ENCODE measurements around the gene CD300LF.

Gene CD300LF

DNA sequence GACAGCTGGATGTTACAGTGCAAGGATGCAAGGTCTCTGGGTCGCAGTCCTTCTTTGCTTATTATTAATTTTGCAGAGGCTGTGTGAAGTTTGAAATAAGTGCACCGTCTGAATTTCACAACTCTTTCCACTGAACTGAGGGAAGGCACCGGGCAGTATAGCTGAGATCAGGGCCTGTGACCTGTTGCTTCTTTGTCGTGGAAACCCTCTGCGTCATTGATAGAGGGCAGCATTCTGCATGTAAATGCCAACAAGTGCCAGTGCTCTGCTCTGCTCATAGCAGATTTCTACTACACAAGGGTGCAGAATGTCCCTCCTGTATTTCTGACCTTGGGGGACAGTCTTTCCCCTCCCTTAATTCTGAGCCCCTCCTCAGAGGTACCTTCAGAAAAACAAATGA is 26.0 kb downstream of the CD300LF start:
- DNase-seq (ENCODE audit: low spot score) = no peak

- no peak for DNase-seq (ENCODE audit: low spot score)
These were observed 30.1 kb downstream of the CD300LF start for GRCh38 chr17:74682471-74683190.

DNA sequence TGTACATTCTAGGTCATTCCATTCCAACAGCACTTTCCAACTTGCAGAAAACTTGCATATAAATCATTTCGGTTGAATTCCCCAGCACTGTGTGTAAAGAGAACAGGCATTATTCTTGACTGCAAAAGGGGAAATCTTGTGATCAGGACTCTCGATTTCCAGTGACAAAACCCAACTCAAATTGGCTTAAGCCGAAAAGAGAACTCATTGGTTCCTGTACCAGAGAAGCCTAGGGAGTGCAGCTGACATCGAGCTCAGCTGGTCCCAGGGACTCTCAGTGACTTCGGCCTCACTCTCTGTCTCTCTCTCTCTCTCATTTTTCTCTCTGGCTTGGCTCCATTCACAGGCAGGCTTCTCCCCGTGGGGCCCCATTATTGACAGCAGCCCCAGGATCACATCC is 30.7 kb downstream of the CD300LF start:
- DNase-seq (ENCODE audit: low spot score) = no peak

DNA sequence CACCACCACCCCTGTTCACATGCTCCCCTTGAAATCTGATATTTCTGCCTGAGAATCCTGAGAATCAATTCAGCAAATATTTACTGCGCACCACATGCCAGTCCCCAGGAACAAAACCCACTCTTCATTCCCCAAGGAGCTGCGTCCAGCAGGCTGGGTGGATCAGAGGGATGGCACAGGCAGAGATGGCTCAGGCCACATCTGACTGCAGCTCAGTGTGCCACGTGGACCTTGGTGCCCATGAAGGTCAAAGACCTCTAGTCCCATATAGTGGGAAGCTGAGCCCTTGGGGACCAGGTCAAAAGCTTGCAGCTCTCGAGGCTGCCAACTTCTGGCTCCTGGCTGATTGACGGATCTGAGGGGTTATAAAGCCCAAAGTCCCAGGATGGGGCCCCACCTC is 31.8 kb downstream of the CD300LF start:
- no peak for DNase-seq (ENCODE audit: low spot score)

DNA sequence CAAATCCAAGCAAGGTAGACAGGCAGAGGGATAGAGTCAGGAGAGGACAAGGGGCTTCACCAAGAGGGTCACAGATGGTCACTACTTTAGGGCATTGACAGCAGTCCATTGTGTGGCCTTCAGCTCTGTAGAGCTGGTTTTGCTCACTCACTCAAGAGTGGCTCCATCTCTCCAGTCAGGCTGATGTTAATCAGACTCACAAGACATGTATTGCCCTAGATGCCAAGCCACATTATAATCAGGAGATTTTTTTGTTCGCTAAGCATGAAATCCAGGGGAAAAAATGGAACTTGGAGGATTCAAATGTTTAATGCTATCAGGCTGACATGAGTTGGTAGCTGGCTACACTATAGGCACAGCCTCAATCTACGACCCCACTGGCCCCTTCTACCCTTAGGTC is 32.5 kb downstream of the CD300LF start:
- DNase-seq (ENCODE audit: low spot score) = no peak

DNA sequence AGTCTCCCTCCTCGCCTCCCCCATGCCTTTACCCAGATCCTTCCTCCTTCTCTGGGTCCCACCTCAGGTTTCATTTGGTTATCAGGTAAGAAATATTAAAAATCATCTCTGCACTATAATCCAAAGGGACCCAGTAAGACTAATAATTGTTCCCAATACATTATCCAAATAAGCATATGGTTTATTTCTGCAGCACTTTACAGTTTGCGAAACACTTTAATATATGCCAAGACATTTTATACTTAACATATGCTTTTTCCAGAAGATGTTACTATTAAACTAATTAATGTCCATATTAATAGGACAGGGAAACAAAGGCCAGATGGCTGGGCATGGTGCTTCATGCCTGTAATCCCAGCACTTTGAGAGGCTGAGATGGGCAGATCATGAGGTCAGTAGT is 33.3 kb downstream of the CD300LF start:
- DNase-seq (ENCODE audit: low spot score) = no peak

DNA sequence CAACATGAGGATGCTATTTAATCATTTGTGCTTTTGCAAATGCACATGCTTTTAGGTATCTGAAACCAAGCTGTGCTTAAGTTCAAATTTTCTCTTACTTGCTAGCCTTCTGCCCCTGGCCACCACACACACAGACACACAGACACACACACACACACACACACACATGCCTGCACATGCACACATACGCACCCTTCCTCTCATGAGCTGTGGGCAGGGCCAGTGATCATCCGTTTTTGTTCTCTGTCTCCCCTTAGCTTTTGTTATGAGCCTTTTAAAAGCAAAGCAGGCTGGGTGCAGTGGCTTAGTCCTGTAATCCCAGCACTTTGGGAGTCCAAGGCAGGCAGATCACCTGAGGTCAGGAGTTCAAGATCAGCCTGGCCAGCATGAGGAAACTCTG is 34.2 kb downstream of the CD300LF start:
- no peak for DNase-seq (ENCODE audit: low spot score)

GRCh38 chr17:74677558-74678466 is 34.9 kb downstream of the CD300LF start:
- peak; percentile 27 for DNase-seq (ENCODE audit: low spot score)

DNA sequence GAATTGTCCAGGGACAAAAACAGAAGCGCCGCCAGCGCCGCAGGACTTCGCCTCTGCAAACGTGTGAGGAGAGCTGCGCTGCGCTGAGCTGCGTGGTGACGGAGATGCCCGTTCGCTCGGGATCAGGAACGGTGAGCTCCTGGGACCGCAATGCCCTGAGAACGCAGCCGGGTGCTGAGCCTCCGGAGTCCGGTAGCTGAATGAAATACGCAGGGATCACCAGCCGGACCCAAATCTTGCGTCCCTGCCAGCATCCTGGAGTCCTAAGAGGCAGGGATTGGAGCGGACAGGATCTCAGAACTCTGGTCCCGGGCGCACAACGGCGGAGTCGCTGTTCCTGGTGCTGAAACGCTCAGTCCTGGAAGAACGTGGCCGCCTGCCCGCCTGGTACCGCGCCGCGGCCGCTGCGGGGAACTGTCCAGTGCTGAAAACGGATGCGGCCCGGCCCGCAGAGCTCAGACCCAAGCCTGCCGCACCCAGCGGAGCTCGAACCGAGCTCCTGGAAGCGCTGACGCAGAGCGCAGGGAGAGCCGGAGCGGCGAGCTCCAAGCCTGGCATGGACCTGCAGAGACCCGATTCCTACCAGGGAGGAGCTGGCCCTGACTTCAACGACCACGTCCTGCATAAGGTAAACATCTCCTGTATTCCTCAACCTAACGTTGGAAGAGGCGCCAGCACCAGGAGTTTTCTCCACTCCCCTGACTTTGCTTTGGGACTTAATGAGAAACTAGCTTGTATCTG is 41.5 kb downstream of the CD300LF start:
- peak; percentile 72 for DNase-seq (ENCODE audit: low spot score)

GRCh38 chr17:74670329-74670728 is 42.4 kb downstream of the CD300LF start:
- DNase-seq (ENCODE audit: low spot score) = no peak

DNA sequence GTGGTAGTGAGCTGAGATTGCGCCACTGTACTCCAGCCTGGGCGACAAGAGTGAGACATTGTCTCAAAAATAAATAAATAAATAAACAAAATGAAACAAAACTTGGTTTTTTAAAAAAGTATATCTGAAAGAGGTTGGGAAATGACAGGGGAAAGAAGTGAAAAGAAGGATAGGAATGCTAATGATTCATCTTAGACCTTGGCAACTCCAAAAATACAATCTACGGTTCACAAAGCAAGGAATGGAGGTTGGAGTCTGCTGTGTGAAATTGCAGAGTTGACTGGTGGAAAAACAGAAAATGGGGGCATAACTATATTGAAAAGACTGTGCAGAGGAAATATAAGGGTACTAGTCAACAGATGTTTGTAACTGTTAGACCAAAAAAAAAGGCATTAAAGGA is 49.2 kb downstream of the CD300LF start:
- DNase-seq (ENCODE audit: low spot score) = no peak

- DNase-seq (ENCODE audit: low spot score) = no peak
These were observed 52.8 kb downstream of the CD300LF start for GRCh38 chr17:74659889-74660288.

DNA sequence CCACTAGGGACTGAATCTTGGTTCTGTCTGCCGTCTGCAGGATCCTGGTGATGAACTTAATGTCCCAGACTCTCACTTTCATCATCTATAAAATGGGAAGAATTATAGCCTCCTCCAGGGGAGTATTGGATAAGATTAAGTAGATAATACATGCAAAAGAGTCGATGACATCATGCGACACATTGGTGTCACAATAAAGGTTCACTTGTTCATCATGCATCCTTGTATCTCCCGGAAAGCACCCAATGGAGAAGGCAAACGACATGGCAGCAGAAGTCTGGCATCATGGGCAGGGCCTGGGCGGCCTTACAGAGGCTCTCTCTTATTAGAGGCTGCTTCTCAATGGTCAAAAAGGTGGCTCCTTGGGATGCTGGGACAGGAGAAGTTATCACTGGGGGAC is 54.1 kb downstream of the CD300LF start:
- no peak for DNase-seq (ENCODE audit: low spot score)

GRCh38 chr17:74654742-74655141 is 58.0 kb downstream of the CD300LF start:
- DNase-seq (ENCODE audit: low spot score) = no peak

GRCh38 chr17:74652020-74652419 is 60.7 kb downstream of the CD300LF start:
- no peak for DNase-seq (ENCODE audit: low spot score)

DNA sequence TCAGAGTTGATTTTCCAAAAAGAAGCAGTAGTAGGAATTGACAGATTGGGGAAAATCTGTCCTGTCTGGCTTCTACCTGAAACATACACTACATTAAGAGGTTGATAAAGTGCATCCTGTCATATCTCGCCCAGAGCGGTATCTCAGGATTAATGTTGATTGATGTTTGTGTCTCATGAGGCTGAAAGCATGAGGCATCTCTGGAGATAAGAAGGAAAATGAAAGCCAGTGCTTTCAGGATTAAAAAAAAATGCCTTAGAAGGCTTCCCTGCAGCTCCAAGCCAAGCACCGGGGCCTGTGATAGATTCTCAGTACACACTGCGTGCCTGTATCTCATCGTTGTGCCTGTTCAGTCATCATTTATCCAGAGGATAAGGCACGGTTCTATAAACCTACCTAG is 62.8 kb downstream of the CD300LF start:
- no peak for DNase-seq (ENCODE audit: low spot score)

DNA sequence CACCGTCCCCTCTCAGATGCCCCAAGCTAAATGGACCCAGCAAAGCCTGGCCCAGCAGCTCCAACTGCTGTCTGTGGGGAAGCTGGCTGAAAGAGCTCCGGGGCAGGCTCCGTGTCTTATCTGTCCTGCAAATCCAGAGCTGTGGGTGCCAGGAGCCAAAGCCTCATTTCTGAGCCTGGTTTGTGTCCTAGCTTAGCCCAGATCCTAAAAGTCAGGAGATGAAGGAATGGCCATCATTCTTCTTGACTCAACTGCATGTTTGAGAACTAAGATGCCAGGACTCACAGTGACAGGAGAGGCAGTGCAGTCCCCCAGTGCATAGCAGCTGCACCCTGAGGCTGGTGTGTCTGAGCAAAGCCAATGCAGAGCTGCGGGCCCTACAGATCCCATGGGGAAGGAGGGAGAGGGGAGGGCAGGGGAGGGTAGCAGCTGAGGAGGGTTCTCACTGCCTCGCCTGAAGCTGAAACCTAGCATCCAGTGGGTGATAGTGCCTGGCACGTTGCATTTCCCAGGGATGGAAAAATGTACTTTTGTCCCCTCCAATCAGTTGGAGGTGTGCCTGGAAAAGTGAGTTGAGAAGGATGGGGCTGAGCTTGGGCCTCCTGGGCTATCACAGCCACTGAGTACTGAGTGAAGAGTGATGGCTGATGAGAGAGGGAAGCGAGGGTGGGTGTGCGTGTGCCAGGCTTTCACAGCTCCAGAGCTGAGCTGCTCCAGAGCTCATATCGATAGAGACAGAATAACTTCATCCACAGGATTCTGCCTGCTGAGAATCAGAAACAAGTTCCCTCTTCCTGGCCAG is 64.7 kb downstream of the CD300LF start:
- no peak for DNase-seq (ENCODE audit: low spot score)

GRCh38 chr17:74646231-74646630 is 66.5 kb downstream of the CD300LF start:
- DNase-seq (ENCODE audit: low spot score) = peak; percentile 12

- no peak for DNase-seq (ENCODE audit: low spot score)
These were observed 67.7 kb downstream of the CD300LF start for GRCh38 chr17:74645010-74645409.

- DNase-seq (ENCODE audit: low spot score) = no peak
These were observed 68.3 kb downstream of the CD300LF start for GRCh38 chr17:74644419-74644818.

Measured in AG08395 (cell line).